ENCODE data around the gene KATNB1. TPM values are rescaled to one million over a fixed set of nuclear protein-coding genes. Genes with fewer than 3 reads are reported as not detected.

KATNB1 gene
- total RNA-seq, 1 experiment from 2014 or later = 37.7 TPM

DNA sequence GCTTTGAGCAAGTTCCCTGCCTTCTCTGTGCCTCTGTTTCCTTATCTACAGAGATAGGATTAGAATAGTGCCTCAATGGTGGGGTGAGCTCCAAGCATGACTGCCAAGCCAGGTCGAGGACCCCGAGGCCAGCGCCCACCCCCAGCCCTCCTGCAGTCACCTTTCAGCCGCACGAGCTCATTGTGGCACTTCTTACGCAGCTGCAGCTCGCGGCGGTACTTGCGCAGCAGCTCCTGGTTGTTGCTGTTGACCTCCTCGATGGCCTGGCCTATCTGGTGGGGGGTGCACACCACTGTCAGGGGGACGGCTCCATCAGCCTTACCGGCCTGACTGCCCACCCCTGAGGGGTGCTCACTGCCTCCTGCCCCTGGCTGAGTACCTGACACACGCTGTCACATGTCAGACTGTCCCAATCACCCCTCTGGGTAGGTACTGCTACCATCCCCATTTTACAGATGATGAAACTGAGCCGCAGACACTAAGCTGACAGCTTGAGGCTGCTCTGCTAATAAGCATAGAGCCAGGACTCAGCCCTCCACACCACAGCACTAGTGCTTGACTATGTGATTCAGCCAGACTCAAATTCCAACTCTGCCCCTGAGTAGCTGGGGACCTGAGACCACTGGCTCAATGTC, 31.3 kb downstream of the KATNB1 start:
- no TSS peak for BruUV-seq (replicated peaks)
- no peaks in the 10 kb centered on the region for H3F3A ChIP-seq (ENCODE audit: low read length, unreplicated experiment)
- peaks cover 8% of the 10 kb centered on the region for H3K4me1 ChIP-seq (ENCODE audit: insufficient read depth, low read length)
- CTCF ChIA-PET = no interaction called here
- ATAC-seq (no peak), DNase-seq (no peak)
- H4K20me1 ChIP-seq (ENCODE audit: low read length) = no peaks in the 10 kb centered on the region
- no peak overlapping the region for H2AFZ ChIP-seq (ENCODE audit: low read length)
- H3K36me3 ChIP-seq (ENCODE audit: low read depth, low read length) = no peaks in the 10 kb centered on the region
- H3K27me3 ChIP-seq (ENCODE audit: low read length) = no peaks in the 10 kb centered on the region
- no peaks in the 10 kb centered on the region for H3K9me3 ChIP-seq (ENCODE audit: low read length)
- no peaks in the 10 kb centered on the region for H3K79me2 ChIP-seq (ENCODE audit: low read length)
- no peak overlapping the region for H3K27ac ChIP-seq (ENCODE audit: low read length)
- H3K4me3 ChIP-seq (ENCODE audit: low read length) = no peak overlapping the region
- intact Hi-C loops (cut with micrococcal nuclease) = no loop called here
- H3K4me2 ChIP-seq (ENCODE audit: low read length) = no peak overlapping the region
- POLR2A ChIA-PET (ENCODE audit: unreplicated experiment) = no interaction called here
- no peak for TF ChIP-seq EZH2 (IDR thresholded peaks at IDR 0.05; ENCODE audit: low read length, unreplicated experiment)
- TF ChIP-seq EZH2phosphoT487 (IDR thresholded peaks at IDR 0.05; ENCODE audit: borderline replicate concordance, low read length) = no peak
- TF ChIP-seq, protein P1, sequence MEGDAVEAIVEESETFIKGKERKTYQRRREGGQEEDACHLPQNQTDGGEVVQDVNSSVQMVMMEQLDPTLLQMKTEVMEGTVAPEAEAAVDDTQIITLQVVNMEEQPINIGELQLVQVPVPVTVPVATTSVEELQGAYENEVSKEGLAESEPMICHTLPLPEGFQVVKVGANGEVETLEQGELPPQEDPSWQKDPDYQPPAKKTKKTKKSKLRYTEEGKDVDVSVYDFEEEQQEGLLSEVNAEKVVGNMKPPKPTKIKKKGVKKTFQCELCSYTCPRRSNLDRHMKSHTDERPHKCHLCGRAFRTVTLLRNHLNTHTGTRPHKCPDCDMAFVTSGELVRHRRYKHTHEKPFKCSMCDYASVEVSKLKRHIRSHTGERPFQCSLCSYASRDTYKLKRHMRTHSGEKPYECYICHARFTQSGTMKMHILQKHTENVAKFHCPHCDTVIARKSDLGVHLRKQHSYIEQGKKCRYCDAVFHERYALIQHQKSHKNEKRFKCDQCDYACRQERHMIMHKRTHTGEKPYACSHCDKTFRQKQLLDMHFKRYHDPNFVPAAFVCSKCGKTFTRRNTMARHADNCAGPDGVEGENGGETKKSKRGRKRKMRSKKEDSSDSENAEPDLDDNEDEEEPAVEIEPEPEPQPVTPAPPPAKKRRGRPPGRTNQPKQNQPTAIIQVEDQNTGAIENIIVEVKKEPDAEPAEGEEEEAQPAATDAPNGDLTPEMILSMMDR (conservative IDR thresholded peaks at IDR 0.05; ENCODE audit: low read depth, low read length) = no peak
- H3K9me2 ChIP-seq (replicated peaks; ENCODE audit: low read length) = no peaks in the 10 kb centered on the region
- no peak overlapping the region for H3K9ac ChIP-seq (ENCODE audit: low read length)

DNA sequence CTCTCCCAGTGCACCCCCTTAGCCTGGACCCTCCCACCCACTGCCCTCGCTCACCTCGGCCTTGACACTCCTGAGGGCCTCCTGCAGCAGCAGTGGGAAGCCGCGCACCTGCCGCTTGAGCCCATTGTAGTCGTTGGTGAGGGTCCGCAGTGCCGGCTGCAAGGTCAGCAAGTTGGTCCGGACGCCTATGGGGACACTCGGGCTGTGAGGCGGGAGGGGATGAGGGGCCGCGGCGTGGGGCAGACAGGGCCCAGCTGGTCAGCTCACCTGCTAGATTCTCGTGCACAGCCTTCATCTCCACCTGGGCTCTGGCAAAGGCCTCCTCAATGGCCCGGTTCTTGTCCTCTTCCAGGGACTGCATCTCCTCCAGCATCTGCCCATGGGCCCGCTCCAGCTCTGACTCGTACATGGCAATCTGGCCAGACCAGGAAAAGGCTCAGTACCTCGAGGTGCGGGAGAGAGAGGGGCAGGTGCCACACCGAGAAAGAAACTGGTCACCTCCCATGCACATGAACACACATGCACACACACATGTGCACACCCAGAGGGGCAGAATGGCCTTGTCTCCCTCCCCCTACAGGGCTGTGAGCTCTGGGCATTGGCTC, 34.1 kb downstream of the KATNB1 start:
- no peak for ATAC-seq
- ChIA-PET CTCF (no interaction called here), POLR2A (ENCODE audit: unreplicated experiment) (no interaction called here)
- H3K36me3 ChIP-seq (ENCODE audit: low read depth, low read length) = no peaks in the 10 kb centered on the region
- H3K79me2 ChIP-seq (ENCODE audit: low read length) = no peaks in the 10 kb centered on the region
- no peak overlapping the region for H3K4me2 ChIP-seq (ENCODE audit: low read length)
- no peaks in the 10 kb centered on the region for H3K4me1 ChIP-seq (ENCODE audit: insufficient read depth, low read length)
- no peak overlapping the region for H3K9ac ChIP-seq (ENCODE audit: low read length)
- BruUV-seq (replicated peaks) = no TSS peak
- H3K9me2 ChIP-seq (replicated peaks; ENCODE audit: low read length) = no peaks in the 10 kb centered on the region
- DNase-seq = no peak
- H3K27ac ChIP-seq (ENCODE audit: low read length) = no peak overlapping the region
- no peaks in the 10 kb centered on the region for H3K27me3 ChIP-seq (ENCODE audit: low read length)
- no peaks in the 10 kb centered on the region for H3F3A ChIP-seq (ENCODE audit: low read length, unreplicated experiment)
- H4K20me1 ChIP-seq (ENCODE audit: low read length) = no peaks in the 10 kb centered on the region
- no peaks in the 10 kb centered on the region for H3K9me3 ChIP-seq (ENCODE audit: low read length)
- H3K4me3 ChIP-seq (ENCODE audit: low read length) = no peak overlapping the region
- no peak overlapping the region for H2AFZ ChIP-seq (ENCODE audit: low read length)
- no peak for TF ChIP-seq EZH2 (IDR thresholded peaks at IDR 0.05; ENCODE audit: low read length, unreplicated experiment)
- TF ChIP-seq, protein P1 (conservative IDR thresholded peaks at IDR 0.05; ENCODE audit: low read depth, low read length) = no peak
- no peak for TF ChIP-seq EZH2phosphoT487 (IDR thresholded peaks at IDR 0.05; ENCODE audit: borderline replicate concordance, low read length)
- intact Hi-C loops (cut with micrococcal nuclease) = no loop called here

DNA sequence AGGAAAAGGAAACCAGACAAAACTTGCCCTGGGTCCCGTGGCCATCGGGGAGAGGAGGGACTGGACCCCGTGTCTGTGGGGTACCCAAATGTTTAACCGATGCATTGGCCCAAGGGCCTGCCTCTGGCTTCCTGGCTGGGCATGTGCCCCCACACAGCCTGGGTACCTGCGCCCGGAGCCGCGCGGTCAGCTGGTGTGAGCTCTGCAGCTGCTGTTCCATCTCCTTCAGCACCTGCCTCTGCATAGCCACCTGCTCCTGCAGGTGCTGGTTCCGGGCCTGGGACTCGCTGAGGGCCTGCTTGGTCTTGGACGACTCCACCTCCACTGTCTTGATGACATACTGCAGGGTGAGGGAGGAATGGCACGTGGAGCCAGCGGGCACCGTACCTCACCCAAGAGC, 34.8 kb downstream of the KATNB1 start:
- TF ChIP-seq EZH2phosphoT487 (IDR thresholded peaks at IDR 0.05; ENCODE audit: borderline replicate concordance, low read length) (no peak), EZH2 (IDR thresholded peaks at IDR 0.05; ENCODE audit: low read length, unreplicated experiment) (no peak)
- TF ChIP-seq, protein P1 (conservative IDR thresholded peaks at IDR 0.05; ENCODE audit: low read depth, low read length) = no peak
- Histone ChIP-seq H3K27me3 (ENCODE audit: low read length) (no peaks in the 10 kb centered on the region), H4K20me1 (ENCODE audit: low read length) (no peaks in the 10 kb centered on the region), H3K4me1 (ENCODE audit: insufficient read depth, low read length) (no peaks in the 10 kb centered on the region), H3K79me2 (ENCODE audit: low read length) (no peaks in the 10 kb centered on the region), H3K4me2 (ENCODE audit: low read length) (no peak overlapping the region), H2AFZ (ENCODE audit: low read length) (no peak overlapping the region), H3K36me3 (ENCODE audit: low read depth, low read length) (no peaks in the 10 kb centered on the region), H3K9me3 (ENCODE audit: low read length) (no peaks in the 10 kb centered on the region), H3K9me2 (replicated peaks; ENCODE audit: low read length) (no peaks in the 10 kb centered on the region), H3K4me3 (ENCODE audit: low read length) (no peak overlapping the region), H3K27ac (ENCODE audit: low read length) (no peak overlapping the region), H3F3A (ENCODE audit: low read length, unreplicated experiment) (no peaks in the 10 kb centered on the region), H3K9ac (ENCODE audit: low read length) (no peak overlapping the region)
- BruUV-seq (replicated peaks) = no TSS peak
- no peak for ATAC-seq
- intact Hi-C loops (cut with micrococcal nuclease) = no loop called here
- ChIA-PET CTCF (no interaction called here), POLR2A (ENCODE audit: unreplicated experiment) (no interaction called here)
- DNase-seq = no peak
